SK-N-SH treated with all-trans-retinoic acid at 6 μM for 48 hours (cell line): ENCODE measurements around the gene GRB7.

Experiments
- ATAC-seq: fragments of 200-7000 bp; cut with Tn5 transposase; 3 replicates; pipeline ENCODE4 v1.9.1; 2020; ENCODE audit warnings: mild to moderate bottlenecking, moderate library complexity
- CSDC2 ChIP-seq: fragments of 250-450 bp; sonication (Bioruptor Pico); IDR thresholded peaks from 2 replicates; pipeline ENCODE4 v1.5.0; 2020; ENCODE audit warnings: mild to moderate bottlenecking, moderate library complexity
- ESRRG ChIP-seq: fragments of 250-450 bp; sonication (Bioruptor Pico); IDR thresholded peaks from 2 replicates; pipeline ENCODE4 v1.6.1; 2021; ENCODE audit warnings: mild to moderate bottlenecking
- GLIS3 ChIP-seq: fragments of 250-450 bp; sonication (Bioruptor Pico); IDR thresholded peaks from 2 replicates; pipeline ENCODE4 v1.5.0; 2020; ENCODE audit warnings: mild to moderate bottlenecking, moderate library complexity
- PPARA ChIP-seq: fragments of 250-450 bp; sonication (Bioruptor Pico); IDR thresholded peaks from 2 replicates; pipeline ENCODE4 v1.5.0; 2020; ENCODE audit warnings: mild to moderate bottlenecking, borderline replicate concordance
- SNAI2 ChIP-seq: fragments of 250-450 bp; sonication (Bioruptor Pico); IDR thresholded peaks from 2 replicates; pipeline ENCODE4 v1.5.0; 2020; ENCODE audit warnings: mild to moderate bottlenecking, moderate library complexity
- TOX ChIP-seq: fragments of 250-450 bp; sonication (Bioruptor Pico); IDR thresholded peaks from 2 replicates; pipeline ENCODE4 v1.8.0; 2021; ENCODE audit warnings: mild to moderate bottlenecking, moderate library complexity, borderline replicate concordance
- ZC3H10 ChIP-seq: fragments of 250-450 bp; sonication (Bioruptor Pico); IDR thresholded peaks from 2 replicates; pipeline ENCODE4 v1.5.1; 2021; ENCODE audit warnings: mild to moderate bottlenecking, moderate library complexity
- ZNF565 ChIP-seq: fragments of 450-650 bp; formaldehyde crosslinking; conservative IDR thresholded peaks from 2 replicates; pipeline ENCODE4 v1.5.0; 2020; ENCODE audit warnings: low read depth, mild to moderate bottlenecking, moderate library complexity
- ZNF8 ChIP-seq: fragments of 450-650 bp; formaldehyde crosslinking; IDR thresholded peaks from 2 replicates; pipeline ENCODE4 v1.5.0; 2020; ENCODE audit warnings: mild to moderate bottlenecking, moderate library complexity
- TF ChIP-seq, protein P1 (sequence below): fragments of 250-450 bp; sonication (Bioruptor Pico); IDR thresholded peaks from 2 replicates; pipeline ENCODE4 v1.8.0; 2020; ENCODE audit warnings: mild to moderate bottlenecking, moderate library complexity, borderline replicate concordance
- TF ChIP-seq, protein P2 (sequence below): fragments of 250-450 bp; sonication (Bioruptor Pico); IDR thresholded peaks from 2 replicates; pipeline ENCODE4 v1.8.0; 2021; ENCODE audit warnings: low read depth, mild to moderate bottlenecking, moderate library complexity, borderline replicate concordance

Gene GRB7

DNA sequence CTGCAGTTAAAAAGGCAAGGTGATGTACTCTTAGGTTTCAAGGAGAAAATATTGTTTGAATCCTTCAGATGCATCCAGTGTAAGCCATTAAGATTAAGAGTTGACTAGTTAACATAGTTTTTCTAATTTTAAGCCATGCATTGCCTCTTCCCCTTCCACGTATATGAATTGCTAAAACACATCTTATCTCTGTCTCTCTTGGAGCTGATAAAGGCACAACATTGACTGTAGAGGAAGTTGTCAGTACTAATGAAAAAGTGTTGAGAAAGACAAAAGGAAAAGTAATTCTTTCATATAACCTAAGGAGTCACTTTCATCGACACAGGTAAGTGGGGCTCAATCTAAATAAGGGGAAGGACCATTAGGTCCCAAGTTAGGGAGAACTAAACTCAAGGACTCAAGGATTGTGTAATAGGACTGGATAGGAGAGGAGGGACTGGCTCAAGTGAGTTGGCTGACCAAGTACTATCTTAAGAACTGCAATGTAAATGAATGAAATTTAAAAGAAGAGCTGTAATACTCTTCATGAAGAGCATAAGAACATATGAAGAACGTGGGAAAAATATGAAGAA lies 55.6 kb downstream of the GRB7 start:
- TF ChIP-seq PPARA (CRISPR knock-in tag) (no peak), ZC3H10 (CRISPR knock-in tag) (no peak), GLIS3 (no peak)
- TF ChIP-seq, protein P1, sequence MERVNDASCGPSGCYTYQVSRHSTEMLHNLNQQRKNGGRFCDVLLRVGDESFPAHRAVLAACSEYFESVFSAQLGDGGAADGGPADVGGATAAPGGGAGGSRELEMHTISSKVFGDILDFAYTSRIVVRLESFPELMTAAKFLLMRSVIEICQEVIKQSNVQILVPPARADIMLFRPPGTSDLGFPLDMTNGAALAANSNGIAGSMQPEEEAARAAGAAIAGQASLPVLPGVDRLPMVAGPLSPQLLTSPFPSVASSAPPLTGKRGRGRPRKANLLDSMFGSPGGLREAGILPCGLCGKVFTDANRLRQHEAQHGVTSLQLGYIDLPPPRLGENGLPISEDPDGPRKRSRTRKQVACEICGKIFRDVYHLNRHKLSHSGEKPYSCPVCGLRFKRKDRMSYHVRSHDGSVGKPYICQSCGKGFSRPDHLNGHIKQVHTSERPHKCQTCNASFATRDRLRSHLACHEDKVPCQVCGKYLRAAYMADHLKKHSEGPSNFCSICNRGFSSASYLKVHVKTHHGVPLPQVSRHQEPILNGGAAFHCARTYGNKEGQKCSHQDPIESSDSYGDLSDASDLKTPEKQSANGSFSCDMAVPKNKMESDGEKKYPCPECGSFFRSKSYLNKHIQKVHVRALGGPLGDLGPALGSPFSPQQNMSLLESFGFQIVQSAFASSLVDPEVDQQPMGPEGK, result no peak
- no peak for ATAC-seq

DNA sequence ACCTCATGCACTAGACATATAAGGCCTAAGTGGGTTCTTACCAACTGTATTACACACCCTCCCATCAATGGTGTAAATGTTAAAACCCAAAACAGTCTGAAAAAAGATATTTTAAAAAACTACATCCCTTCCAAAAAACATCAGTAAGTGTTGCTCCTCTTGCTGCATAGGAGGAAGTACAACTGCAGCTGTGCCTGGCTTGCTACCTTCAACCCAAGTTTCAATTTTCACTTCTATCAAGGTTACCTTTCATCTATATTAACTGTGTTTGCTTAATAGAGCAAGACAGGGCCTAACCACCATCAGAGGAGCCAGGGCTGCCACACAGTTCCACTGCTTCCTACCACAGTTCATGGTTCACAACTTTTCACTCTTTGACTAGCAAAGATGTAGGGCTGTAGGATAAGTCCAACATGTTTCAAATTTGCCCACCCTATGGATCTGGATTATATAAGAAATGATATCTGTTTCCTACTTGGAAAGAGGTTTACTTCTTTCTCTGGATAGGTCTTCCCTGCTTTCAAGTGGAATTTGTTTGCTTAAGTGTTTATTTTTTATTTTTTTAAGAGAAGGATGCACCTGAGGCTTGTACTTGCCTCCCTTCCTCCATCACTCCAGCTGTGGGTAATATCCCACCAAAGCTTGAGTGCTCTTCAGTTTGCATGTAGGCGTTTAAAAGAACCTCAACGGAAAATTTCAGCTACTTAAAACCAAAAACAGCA lies 56.7 kb downstream of the GRB7 start:
- no peak for ATAC-seq
- TF ChIP-seq SNAI2 (CRISPR knock-in tag) (no peak), ZNF565 (no peak), ZNF8 (CRISPR knock-in tag) (no peak), TOX (CRISPR knock-in tag) (no peak), ESRRG (no peak), ZC3H10 (CRISPR knock-in tag) (no peak), CSDC2 (no peak)
- TF ChIP-seq, protein P2, sequence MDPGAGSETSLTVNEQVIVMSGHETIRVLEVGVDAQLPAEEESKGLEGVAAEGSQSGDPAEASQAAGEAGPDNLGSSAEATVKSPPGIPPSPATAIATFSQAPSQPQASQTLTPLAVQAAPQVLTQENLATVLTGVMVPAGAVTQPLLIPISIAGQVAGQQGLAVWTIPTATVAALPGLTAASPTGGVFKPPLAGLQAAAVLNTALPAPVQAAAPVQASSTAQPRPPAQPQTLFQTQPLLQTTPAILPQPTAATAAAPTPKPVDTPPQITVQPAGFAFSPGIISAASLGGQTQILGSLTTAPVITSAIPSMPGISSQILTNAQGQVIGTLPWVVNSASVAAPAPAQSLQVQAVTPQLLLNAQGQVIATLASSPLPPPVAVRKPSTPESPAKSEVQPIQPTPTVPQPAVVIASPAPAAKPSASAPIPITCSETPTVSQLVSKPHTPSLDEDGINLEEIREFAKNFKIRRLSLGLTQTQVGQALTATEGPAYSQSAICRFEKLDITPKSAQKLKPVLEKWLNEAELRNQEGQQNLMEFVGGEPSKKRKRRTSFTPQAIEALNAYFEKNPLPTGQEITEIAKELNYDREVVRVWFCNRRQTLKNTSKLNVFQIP, result no peak
